ENCODE results near the gene PAX7.

PAX7 gene

GRCh38 chr1:18642278-18643095 is 11.8 kb downstream of the PAX7 start:
- DNase-seq = no peak

- DNase-seq = no peak
Observed at GRCh38 chr1:18643154-18644012, 12.7 kb downstream of the PAX7 start.

DNA sequence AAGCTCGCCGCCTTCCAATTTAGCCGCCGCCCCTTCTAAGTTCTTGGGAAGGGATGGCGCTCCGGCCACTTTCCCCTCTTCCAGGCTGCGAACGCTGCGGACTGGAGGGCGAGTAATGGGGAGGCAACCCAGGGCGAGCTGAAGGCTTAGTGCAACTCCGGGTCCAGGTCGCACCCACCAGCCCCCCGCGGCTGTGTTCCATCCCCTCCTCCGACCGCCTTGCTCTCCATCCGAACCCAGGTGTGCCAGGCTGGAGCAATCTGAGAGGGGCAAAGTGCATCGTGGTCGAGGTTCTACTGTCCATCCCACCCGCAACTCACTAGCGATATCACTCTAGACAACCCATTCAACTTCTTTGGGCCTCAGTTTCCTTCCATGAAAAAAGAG is 13.4 kb downstream of the PAX7 start:
- DNase-seq = no peak

DNA sequence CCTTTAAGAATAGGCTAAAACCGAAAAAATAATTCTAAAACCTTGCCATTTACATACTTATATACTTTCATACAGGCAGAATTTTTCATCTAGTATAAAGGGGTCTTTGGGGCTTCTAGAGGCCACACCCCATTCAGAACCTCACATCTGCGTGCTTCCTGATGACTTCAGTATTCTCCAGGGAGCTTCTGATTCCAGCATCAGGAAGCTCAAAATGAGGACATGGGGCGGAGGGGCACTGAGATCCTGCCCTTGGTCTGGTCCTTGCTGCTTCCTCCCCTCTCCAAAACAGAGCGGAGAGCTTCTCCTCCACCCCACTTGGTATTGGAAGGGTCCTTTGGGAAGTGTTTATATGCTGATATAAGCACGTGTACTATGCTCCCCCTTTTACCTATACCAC is 13.8 kb downstream of the PAX7 start:
- no peak for DNase-seq

GRCh38 chr1:18644973-18645746 is 14.5 kb downstream of the PAX7 start:
- no peak for DNase-seq

- no peak for DNase-seq
Observed at GRCh38 chr1:18645747-18646090, 15.1 kb downstream of the PAX7 start.

GRCh38 chr1:18646091-18646785 is 15.6 kb downstream of the PAX7 start:
- no peak for DNase-seq

GRCh38 chr1:18646786-18647410 is 16.3 kb downstream of the PAX7 start:
- no peak for DNase-seq

GRCh38 chr1:18647681-18648214 is 17.1 kb downstream of the PAX7 start:
- no peak for DNase-seq

DNA sequence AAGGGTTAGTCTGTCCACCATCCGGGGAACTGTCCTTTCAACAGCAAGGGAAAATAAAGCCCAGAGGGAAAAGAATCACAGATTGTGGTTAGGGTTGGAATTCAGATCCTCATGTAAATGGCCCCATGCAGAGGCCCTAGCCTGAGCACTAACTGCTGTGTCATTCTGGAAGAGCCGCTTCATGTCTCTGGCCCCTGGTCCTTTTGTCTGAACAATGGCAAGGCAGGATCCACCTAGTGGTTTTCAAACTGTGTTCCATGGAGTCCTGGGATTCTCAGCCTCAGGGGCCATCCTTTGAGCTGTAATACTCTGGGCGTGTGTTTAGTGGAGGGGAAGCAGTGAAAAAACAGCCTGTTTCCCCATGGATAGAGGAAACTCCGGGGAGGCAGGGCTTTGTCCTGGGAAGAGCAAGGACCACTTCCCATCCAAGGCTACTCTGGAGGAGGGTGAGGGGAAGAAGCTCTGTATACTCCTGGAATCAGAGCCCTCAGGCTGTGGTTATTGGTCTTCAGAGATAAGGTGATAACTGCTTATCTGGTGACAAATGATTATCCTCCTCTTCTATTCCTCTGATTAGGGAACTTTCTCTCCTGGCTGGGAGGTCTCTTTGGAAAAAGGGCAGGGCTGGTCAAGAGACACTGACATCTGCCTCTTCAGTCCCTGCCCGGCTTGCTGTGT is 19.2 kb downstream of the PAX7 start:
- DNase-seq = peak; percentile 30

DNA sequence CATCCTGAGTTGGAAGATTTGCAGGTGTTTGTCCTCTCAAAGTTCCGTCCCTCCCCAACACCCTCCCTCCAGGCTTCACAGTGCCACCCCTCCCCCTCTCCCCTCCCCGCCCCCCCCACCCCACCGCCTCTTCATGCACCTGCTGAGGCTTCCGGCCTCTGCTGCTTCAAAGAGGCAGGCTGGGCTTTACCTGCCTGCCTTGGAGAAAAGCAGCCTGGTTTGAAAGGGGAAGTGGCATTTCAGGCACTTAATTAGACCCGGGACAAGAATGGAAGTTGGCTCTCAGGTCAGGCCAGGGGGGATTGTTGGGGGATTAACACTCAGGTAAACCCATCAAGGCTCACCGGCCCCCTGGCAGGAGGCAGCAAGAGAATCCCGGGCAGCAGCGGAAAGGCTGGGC is 21.1 kb downstream of the PAX7 start:
- DNase-seq = no peak

GRCh38 chr1:18652791-18653190 is 22.1 kb downstream of the PAX7 start:
- no peak for DNase-seq

DNA sequence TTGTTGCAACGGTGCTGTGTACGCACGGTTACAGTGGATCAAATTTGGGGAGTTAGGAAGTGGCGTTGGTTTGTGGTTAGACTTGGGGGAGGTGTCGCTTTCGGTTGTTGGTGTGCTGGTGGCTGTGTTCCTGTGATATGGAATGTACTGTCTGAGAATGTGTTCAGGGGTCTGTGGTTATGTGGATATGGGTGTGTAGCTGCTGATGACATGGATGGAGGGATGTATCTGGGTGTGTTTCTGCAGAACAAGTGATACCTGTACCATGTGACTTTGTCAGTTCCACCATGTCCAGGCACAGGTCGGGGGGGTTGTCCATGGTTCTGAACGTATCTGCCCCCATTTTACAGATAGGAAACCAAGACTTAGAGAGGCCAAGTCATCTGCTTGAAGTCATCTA is 22.7 kb downstream of the PAX7 start:
- no peak for DNase-seq

- no peak for DNase-seq
Observed at GRCh38 chr1:18653916-18654315, 23.3 kb downstream of the PAX7 start.

DNA sequence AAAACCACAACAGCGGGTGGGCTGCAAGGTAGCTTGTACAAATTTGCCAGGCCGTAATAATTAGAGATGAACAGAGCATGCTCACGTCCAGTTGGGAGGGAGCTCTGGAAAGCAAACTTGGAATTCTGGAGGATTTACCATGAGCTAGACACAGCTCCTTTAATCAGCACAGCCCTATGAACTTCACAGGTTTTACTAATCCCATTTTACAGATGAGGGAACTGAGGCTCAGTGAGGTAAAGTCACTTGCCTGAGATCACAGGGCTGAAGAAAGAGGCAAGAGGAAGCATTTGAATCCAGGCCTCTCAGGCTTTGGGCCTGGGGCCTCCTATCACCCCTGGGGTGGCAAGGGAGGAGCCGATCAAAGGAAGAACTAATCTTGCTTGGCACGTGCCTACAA is 24.0 kb downstream of the PAX7 start:
- no peak for DNase-seq

GRCh38 chr1:18657506-18658201 is 27.0 kb downstream of the PAX7 start:
- no peak for DNase-seq

GRCh38 chr1:18658831-18659230 is 28.2 kb downstream of the PAX7 start:
- no peak for DNase-seq

DNA sequence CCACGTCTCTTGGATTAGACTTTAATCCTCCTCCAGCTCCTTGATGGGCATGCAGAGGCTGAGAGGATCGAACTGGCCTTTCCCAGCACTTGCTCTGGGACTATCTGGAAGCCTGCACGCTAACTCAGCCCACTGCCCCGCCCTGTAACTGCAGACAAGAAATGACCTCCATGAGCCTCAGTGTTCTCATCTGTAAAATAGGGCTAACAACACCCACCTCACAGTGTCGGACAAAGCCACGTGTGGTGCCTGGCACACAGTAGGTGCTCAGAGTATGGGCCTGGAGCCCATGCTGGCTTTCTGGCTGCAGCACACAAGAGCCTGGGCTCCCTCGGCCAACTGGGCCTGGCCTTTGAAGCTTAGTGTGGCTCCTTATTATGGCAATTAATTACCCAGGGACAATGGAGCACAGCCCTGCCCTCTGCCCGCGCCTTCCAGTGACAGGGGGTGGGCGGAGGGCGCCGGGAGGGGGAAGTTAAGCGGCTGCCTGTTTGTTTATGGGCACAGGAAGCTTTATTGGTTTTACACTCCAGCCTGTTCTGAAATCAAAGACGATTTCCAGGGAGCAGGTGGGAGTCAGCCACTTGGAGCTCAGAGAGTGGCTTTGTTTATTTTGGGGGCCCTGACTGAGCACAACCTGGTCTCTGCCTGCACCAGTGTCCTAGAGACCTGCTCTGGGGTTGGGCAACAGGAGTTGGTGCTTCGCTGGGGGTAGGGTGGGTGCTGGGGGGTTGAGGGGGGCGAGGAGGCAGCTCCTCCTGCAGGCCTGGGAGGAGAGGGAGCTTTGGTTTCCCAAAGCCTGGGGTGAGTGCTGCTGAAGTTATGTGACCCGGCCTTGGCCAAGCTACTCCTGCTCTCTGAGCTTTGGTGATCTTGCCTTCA is 31.0 kb downstream of the PAX7 start:
- DNase-seq = no peak

DNA sequence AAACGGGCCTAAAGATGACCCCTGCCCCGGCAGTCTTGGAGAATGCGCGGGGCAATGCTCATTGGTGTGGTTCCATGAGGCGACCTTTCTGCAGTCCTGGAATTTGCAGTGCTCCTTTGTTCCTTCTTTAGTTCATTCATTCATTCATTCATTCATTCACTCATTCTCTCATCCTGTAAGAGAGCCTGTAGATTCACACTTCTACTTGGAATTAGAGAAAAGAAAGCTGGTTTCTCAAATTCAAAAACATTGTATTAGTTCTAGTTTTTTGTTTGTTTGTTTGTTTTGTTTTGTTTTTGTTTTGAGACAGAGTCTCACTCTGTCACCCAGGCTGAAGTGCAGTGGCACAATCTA is 31.6 kb downstream of the PAX7 start:
- DNase-seq = no peak
